Activated B cell treated with CpG ODN at 0.5 μM for 24 hours (primary cell): ENCODE data around the gene CC2D2B. TPM values are rescaled to one million over a fixed set of nuclear protein-coding genes. Genes with fewer than 3 reads are reported as not detected.

Experiments
- ATAC-seq: fragments of 200-7000 bp; cut with Tn5 transposase; one replicate; pipeline ENCODE4 v1.10.0; 2021; ENCODE audit warnings: low read depth, mild to moderate bottlenecking, moderate library complexity
- CTCF ChIA-PET: fragments of 350-600 bp; sonication (Branson Sonifier 250); formaldehyde crosslinking; loops from one replicate; lab custom pipeline; 2021; ENCODE audit warnings: antibody characterized with exemption; lab: Charles Lee
- POLR2A ChIA-PET: fragments of 350-600 bp; sonication (Branson Sonifier 250); formaldehyde crosslinking; loops from one replicate; lab custom pipeline; 2021; ENCODE audit warnings: antibody characterized with exemption; lab: Charles Lee
- DNase-seq: peaks from one replicate; pipeline ENCODE4 v3.0.0; 2022
- H3K27ac Mint-ChIP-seq: one replicate; pipeline ENCODE4 v1.8.0; 2020; ENCODE audit warnings: mixed read lengths
- H3K27me3 Mint-ChIP-seq: one replicate; pipeline ENCODE4 v1.8.0; 2021; ENCODE audit warnings: mixed read lengths
- H3K36me3 Mint-ChIP-seq: one replicate; pipeline ENCODE4 v1.8.0; 2021; ENCODE audit warnings: low read depth, mixed read lengths
- H3K4me1 Mint-ChIP-seq: one replicate; pipeline ENCODE4 v1.8.0; 2021; ENCODE audit warnings: mixed read lengths
- H3K4me3 Mint-ChIP-seq: one replicate; pipeline ENCODE4 v1.8.0; 2020; ENCODE audit warnings: mild to moderate bottlenecking, mixed read lengths
- H3K9me3 Mint-ChIP-seq: one replicate; pipeline ENCODE4 v1.8.0; 2020; ENCODE audit warnings: mixed read lengths
- intact Hi-C: fragments of 100-400 bp; cut with micrococcal nuclease; formaldehyde crosslinking; loops from one replicate; pipeline ENCODE4 v1.15.1; 2024
- total RNA-seq: library from RNA; stranded (reverse); gene quantifications from 2 replicates; pipeline ENCODE4 v1.2.3, GENCODE V29; 2022
- TF ChIP-seq, protein P1 (sequence below): fragments of 200-600 bp; IDR thresholded peaks from one replicate; pipeline ENCODE4 v1.8.0; 2022; ENCODE audit warnings: antibody characterized with exemption, mild to moderate bottlenecking

CC2D2B gene
- total RNA-seq, 1 donor from 2014 or later: 2.0 TPM

DNA sequence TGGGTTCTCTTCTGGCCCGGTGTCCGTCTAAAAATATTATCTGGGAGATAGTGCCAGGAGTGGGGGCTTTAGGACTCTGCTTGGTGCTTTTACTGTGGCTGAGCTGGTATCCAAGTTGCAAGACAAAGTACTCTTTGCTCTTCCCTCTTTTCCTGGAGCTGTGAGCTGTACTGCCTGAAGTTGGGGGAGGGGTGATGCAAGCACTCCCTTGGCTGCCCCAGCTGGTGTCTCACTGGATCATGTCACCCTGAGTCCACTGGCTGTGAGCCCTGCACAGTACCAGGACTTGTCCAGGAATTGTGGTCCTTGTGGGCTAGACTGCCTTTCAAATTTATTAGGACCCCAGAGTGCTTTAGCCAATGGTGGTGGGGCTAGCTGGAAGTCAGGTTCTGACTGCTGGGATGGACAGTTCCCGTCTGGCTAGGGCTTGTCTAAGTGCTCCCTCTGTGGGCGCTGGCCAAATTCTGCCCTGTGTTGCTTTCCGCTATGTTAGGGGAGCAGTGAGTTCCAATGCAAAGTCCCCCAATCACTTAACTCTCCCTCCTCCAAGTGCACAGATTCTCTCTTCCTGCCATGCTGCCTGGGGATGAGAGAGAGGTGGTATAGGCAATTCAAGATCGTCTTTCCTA is 13.1 kb downstream of the CC2D2B start:
- intact Hi-C loops: no loop called here
- Mint-ChIP-seq H3K36me3 (no peaks in the 10 kb centered on the region), H3K4me1 (no peaks in the 10 kb centered on the region), H3K27me3 (no peaks in the 10 kb centered on the region), H3K27ac (no peak overlapping the region), H3K4me3 (no peak overlapping the region), H3K9me3 (no peaks in the 10 kb centered on the region)
- TF ChIP-seq, protein P1, sequence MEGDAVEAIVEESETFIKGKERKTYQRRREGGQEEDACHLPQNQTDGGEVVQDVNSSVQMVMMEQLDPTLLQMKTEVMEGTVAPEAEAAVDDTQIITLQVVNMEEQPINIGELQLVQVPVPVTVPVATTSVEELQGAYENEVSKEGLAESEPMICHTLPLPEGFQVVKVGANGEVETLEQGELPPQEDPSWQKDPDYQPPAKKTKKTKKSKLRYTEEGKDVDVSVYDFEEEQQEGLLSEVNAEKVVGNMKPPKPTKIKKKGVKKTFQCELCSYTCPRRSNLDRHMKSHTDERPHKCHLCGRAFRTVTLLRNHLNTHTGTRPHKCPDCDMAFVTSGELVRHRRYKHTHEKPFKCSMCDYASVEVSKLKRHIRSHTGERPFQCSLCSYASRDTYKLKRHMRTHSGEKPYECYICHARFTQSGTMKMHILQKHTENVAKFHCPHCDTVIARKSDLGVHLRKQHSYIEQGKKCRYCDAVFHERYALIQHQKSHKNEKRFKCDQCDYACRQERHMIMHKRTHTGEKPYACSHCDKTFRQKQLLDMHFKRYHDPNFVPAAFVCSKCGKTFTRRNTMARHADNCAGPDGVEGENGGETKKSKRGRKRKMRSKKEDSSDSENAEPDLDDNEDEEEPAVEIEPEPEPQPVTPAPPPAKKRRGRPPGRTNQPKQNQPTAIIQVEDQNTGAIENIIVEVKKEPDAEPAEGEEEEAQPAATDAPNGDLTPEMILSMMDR: no peak
- DNase-seq (no peak), ATAC-seq (no peak)
- ChIA-PET POLR2A (no interaction called here), CTCF (no interaction called here)

DNA sequence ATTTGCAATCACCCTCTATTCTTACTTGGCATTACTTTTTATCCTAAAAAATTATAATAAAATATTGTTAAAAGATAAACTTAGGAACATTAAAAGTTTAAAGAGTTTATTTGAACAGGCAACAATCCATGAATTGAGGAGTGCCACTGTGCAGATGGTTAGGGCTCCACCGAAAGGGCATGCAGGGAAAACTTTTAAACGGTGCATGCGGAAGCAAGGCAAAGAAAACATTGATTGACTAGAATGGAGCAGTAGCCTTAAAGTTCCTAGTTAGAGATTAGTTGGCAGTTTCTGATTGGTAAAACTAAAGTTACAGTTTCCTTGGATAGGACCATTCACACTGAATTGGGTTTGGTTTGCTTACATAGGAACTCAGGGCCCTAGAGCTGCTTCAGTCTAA is 17.3 kb downstream of the CC2D2B start:
- ATAC-seq (no peak), DNase-seq (no peak)
- ChIA-PET POLR2A (no interaction called here), CTCF (no interaction called here)
- Mint-ChIP-seq H3K27me3 (no peaks in the 10 kb centered on the region), H3K4me3 (no peak overlapping the region), H3K9me3 (no peaks in the 10 kb centered on the region), H3K27ac (no peak overlapping the region), H3K4me1 (no peaks in the 10 kb centered on the region), H3K36me3 (no peaks in the 10 kb centered on the region)
- intact Hi-C loops: no loop called here
- TF ChIP-seq, protein P1: no peak

DNA sequence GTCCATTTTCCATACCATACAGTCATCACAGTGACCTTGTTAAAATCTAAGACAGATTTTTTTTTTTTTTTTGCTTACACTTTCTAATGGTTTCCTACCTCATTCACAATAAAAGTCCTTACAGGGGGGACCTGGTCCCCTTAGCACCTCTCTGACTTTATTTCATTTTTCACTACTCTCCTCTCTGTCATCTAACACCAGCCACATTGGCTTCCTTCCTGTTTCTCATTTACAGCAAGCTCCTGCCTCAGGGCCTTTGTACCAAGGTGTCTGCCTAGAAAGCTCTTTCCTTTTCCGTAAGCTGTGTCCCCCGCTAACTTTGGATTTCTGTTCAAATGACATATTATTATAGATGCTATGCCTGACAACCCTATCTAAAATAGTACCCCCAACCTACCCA is 27.7 kb downstream of the CC2D2B start:
- no peak for DNase-seq
- H3K36me3 Mint-ChIP-seq: peaks cover 2% of the 10 kb centered on the region
- POLR2A ChIA-PET: no interaction called here

DNA sequence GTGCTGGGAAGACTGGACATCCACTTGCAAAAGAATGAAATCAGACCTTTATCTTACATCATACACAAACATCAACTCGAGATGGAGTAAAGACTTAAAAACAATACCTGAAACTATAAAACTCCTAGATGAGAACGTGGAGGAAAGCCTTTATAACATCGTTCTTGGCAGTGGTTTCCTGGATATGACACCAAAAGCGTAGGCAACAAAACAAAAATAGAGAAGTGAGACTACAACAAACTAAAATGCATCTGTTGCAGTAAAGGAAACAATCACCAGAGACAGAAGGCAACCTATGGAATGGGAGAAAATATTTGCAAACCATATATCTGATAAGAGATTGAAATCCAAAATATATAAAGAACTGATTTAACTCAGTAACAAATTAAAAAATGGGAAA is 33.3 kb downstream of the CC2D2B start:
- Mint-ChIP-seq H3K4me1 (peaks cover 4% of the 10 kb centered on the region), H3K27ac (no peak overlapping the region), H3K9me3 (peaks cover 10% of the 10 kb centered on the region), H3K4me3 (no peak overlapping the region), H3K36me3 (peaks cover 7% of the 10 kb centered on the region), H3K27me3 (no peaks in the 10 kb centered on the region)
- ChIA-PET CTCF (no interaction called here), POLR2A (no interaction called here)
- no peak for DNase-seq
- TF ChIP-seq, protein P1: no peak
- no peak for ATAC-seq
- intact Hi-C loops: no loop called here

More for the DNA sequence above, 27.7 kb downstream of the CC2D2B start:
- CTCF ChIA-PET: no interaction called here
- intact Hi-C loops: no loop called here
- TF ChIP-seq, protein P1: no peak
- H3K4me3 Mint-ChIP-seq: no peak overlapping the region
- H3K27ac Mint-ChIP-seq: no peak overlapping the region
- peaks cover 2% of the 10 kb centered on the region for H3K9me3 Mint-ChIP-seq
- no peak for ATAC-seq
- no peaks in the 10 kb centered on the region for H3K27me3 Mint-ChIP-seq
- peaks cover 9% of the 10 kb centered on the region for H3K4me1 Mint-ChIP-seq

DNA sequence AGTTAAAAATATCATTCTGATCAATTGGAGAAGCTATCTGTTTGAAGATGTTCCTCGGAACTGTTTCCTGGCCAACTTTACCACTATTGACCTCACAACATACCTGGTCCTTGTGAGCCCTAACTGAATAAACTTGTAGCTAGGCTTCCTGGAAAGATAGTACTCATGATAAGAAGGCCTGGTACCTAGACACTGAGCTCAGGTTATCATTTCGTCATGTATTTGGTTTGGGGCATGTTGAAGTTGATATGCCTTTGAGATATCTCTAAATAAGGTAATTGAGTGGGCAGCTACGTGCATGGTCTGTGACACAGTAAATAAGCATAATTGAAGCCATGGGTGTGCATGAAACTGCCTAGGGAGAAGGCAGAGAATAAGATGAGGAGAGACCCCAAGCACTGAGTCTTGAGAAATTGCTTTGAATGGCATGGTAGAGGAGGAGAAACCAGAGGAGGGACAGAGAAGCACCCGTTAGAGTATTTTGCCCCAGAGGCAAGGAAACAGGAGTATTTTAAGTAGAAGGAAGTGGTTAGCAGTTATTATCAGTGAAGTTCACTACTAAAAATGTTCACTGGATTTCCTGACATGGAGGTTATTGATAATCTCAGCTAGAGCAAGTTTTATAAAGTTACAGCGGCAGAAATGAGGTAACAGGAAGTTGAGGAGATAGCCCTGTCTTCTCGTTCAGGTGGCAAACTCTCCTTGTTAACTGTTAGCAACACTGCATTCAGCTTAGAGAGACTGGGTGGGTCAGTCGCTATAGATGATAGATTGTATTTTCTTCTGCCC is 55.6 kb downstream of the CC2D2B start:
- peaks cover 4% of the 10 kb centered on the region for H3K36me3 Mint-ChIP-seq
- H3K4me1 Mint-ChIP-seq: peaks cover 25% of the 10 kb centered on the region
- no peak for DNase-seq
- ChIA-PET CTCF (interaction anchor here (0.9 to 1.0 kb wide), 2 partner anchors 53 to 270 kb away, joined by 3 to 4 read pairs; partner anchors contain the start of gene TCTN3), POLR2A (interaction anchor here (0.6 kb wide), 1 partner anchor 284 kb away, joined by 5 read pairs; no protein-coding TSS in a partner anchor)
- H3K4me3 Mint-ChIP-seq: peak overlapping the region; percentile 49
- intact Hi-C loops: no loop called here
- H3K27ac Mint-ChIP-seq: peak overlapping the region; percentile 57
- no peak for ATAC-seq
- TF ChIP-seq, protein P1: no peak
- H3K9me3 Mint-ChIP-seq: peaks cover 9% of the 10 kb centered on the region
- H3K27me3 Mint-ChIP-seq: no peaks in the 10 kb centered on the region
